ENCODE data around the gene IKBKE.

Gene IKBKE

DNA sequence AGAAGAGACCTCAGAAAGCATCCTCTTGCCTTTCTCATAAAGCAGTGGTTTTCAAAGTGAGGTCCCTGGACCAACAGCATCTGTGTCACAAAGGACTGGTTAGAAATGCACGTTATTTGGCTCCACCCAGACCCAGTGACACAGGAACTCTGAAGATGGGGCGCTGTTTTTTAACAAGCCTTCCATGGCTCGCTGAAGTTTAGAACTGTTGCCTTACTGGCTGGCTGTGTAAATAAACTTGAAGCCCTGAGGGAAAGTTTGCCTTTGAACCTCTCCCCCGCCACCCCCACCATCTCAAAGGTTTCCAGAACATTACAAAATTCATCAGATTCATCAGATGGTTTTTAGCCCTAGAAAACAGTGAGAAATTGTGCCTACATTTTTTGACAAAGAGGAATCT is 21.8 kb upstream of the IKBKE start:
- POLR2A ChIA-PET: no interaction called here
- TF ChIP-seq, protein P1, sequence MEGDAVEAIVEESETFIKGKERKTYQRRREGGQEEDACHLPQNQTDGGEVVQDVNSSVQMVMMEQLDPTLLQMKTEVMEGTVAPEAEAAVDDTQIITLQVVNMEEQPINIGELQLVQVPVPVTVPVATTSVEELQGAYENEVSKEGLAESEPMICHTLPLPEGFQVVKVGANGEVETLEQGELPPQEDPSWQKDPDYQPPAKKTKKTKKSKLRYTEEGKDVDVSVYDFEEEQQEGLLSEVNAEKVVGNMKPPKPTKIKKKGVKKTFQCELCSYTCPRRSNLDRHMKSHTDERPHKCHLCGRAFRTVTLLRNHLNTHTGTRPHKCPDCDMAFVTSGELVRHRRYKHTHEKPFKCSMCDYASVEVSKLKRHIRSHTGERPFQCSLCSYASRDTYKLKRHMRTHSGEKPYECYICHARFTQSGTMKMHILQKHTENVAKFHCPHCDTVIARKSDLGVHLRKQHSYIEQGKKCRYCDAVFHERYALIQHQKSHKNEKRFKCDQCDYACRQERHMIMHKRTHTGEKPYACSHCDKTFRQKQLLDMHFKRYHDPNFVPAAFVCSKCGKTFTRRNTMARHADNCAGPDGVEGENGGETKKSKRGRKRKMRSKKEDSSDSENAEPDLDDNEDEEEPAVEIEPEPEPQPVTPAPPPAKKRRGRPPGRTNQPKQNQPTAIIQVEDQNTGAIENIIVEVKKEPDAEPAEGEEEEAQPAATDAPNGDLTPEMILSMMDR (IDR thresholded peaks at IDR 0.05; ENCODE audit: insufficient read depth, low read length, missing control alignments): no peak
- no peak for DNase-seq (ENCODE audit: low read depth, low spot score)
- CTCF ChIA-PET: interaction anchor here (4.9 kb wide), 1 partner anchor 13 kb away, joined by 37 read pairs; no protein-coding TSS in a partner anchor
- H3K4me3 ChIP-seq (ENCODE audit: low read depth, low read length): no peak overlapping the region

DNA sequence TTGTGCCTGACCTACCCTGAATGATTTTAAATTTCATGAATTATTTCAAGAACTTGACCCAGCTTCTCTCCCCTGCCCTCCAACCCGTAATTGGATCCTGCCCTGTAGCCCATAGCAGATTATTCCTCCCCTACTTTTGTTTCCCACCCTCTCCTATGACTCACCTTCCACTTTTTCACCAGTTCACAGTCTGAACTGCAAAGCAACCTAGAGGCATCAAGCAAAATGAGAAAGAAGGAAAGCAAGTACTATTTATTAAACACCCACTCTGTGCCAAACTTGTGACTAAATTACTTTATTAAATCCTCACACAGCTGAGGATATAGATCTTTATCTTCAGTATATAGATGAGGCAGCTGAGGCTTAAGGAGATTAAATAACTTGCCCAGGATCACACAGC is 20.7 kb upstream of the IKBKE start:
- H3K4me3 ChIP-seq (ENCODE audit: low read depth, low read length): no peak overlapping the region
- ChIA-PET CTCF (interaction anchor here (0.9 to 4.4 kb wide), 5 partner anchors 11 to 40 kb away, joined by 3 to 48 read pairs (median 5); no protein-coding TSS in a partner anchor), POLR2A (no interaction called here)
- no peak for DNase-seq (ENCODE audit: low read depth, low spot score)
- TF ChIP-seq, protein P1 (IDR thresholded peaks at IDR 0.05; ENCODE audit: insufficient read depth, low read length, missing control alignments): no peak

DNA sequence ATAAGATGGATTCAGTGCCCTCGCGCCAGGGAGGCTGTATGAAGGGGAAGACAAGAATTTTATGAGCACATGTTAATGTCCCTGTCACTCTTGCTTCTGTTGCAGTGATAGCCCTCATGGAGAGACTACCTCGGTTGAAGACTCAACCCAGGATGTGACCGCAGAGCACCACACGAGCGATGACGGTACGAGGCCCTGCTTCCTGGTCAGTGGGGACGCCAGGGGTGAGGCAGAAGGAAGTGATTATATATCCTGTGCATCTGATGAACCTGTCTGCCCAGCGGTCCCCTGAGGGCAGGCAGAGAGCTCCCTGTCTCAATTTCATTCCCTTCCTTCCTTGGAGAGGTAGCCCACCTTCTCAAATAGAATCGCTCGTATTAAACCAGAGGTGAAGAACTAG is 20.0 kb upstream of the IKBKE start:
- no peak for DNase-seq (ENCODE audit: low read depth, low spot score)
- TF ChIP-seq, protein P1 (IDR thresholded peaks at IDR 0.05; ENCODE audit: insufficient read depth, low read length, missing control alignments): no peak
- ChIA-PET POLR2A (no interaction called here), CTCF (interaction anchor here (0.9 to 4.4 kb wide), 5 partner anchors 10 to 214 kb away, joined by 3 to 48 read pairs (median 5); no protein-coding TSS in a partner anchor)
- H3K4me3 ChIP-seq (ENCODE audit: low read depth, low read length): no peak overlapping the region

DNA sequence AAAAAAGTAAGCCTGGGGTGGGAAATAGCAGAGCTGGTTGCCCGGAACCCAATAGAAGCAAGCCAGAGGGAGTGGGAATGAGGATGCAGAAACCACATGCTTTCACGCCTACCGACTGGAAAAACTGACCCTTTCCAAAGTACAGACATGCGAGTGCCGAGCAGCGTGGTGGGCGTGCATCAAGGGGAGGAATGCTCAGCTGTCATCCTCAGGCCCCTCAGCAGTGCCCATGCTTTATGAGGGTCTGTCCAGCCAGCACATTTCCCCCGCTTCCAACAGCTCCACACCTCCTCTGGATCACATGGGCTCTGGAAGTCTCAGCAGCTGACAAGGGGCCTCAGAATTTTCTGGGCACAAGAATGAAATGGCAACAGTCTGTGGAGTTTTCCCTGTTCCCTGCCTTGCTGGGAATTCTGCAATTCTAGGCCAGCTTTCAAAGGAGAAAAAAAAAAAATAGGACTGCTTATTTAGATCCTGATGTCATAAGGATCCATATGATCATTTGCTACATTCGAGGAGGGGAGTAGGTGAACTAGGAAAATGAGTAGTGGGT is 19.1 kb upstream of the IKBKE start:
- no peak overlapping the region for H3K4me3 ChIP-seq (ENCODE audit: low read depth, low read length)
- DNase-seq (ENCODE audit: low read depth, low spot score): no peak
- CTCF ChIA-PET: interaction anchor here (1.5 to 4.4 kb wide), 3 partner anchors 9 to 213 kb away, joined by 3 to 48 read pairs (median 6); no protein-coding TSS in a partner anchor
- TF ChIP-seq, protein P1 (IDR thresholded peaks at IDR 0.05; ENCODE audit: insufficient read depth, low read length, missing control alignments): no peak
- POLR2A ChIA-PET: no interaction called here

DNA sequence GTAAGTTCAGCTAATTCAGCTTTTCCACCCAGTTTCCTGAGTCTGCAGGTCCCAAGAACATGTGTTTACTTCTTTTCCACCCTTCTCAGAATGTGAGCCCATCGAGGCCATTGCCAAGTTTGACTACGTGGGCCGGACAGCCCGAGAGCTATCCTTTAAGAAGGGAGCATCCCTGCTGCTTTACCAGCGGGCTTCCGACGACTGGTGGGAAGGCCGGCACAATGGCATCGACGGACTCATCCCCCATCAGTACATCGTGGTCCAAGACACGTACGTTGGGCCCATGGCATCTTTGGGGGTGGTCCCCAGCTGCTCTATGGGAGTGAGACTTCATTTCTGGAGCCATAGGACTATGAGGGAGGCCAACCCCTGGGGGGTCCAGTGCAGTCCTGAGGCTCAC is 17.2 kb upstream of the IKBKE start:
- no peak for DNase-seq (ENCODE audit: low read depth, low spot score)
- H3K4me3 ChIP-seq (ENCODE audit: low read depth, low read length): no peak overlapping the region
- ChIA-PET CTCF (interaction anchor here (4.4 kb wide), 1 partner anchor 7 kb away, joined by 48 read pairs; no protein-coding TSS in a partner anchor), POLR2A (no interaction called here)
- TF ChIP-seq, protein P1 (IDR thresholded peaks at IDR 0.05; ENCODE audit: insufficient read depth, low read length, missing control alignments): no peak

DNA sequence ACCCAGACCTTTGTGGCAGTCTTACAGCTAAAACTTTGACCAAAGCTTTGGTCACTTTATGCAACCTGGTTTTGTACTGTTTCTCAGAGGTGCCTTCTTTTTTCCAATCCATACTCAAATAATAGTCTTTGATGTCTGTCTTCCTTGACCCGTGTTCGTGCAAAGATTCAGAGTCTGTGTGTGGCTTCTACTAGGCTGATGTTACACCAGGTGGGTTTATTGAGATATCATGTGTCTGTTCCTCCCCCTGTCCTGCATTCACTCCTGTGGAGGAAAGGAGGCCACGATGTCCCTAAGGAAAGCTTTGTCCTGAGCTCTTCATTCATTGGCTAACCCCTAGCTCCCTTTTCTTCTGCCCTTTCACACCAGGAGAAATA is 15.0 kb upstream of the IKBKE start:
- CTCF ChIA-PET: interaction anchor here (0.7 to 1.3 kb wide), 5 partner anchors 8 to 25 kb away, joined by 3 to 5 read pairs (median 3); partner anchors contain the start of gene IKBKE
- POLR2A ChIA-PET: no interaction called here
- DNase-seq (ENCODE audit: low read depth, low spot score): no peak
- no peak overlapping the region for H3K4me3 ChIP-seq (ENCODE audit: low read depth, low read length)
- TF ChIP-seq, protein P1 (IDR thresholded peaks at IDR 0.05; ENCODE audit: insufficient read depth, low read length, missing control alignments): no peak

Data from AG04449 (cell line).